Naive B cell (primary cell): ENCODE results near the gene CEP89. TPM values are rescaled to one million over a fixed set of nuclear protein-coding genes. Genes with fewer than 3 reads are reported as not detected.
"Not testable (repeated sequence)": the region's sequence is repeated elsewhere in the genome, so short reads cannot be mapped to it uniquely, and the experiment has no call there.

Experiments used
- ATAC-seq, 2 donors: fragments of 150-1000 bp; cut with Tn5 transposase; 2 replicates each; pipeline ENCODE4 v1.10.0; 2021; ENCODE audit warnings: low read depth in 2 of 2, mild to moderate bottlenecking in 2 of 2, moderate library complexity in 2 of 2
- DNase-seq: peaks from one replicate; pipeline ENCODE4 v3.0.0; 2022
- H3K27ac Mint-ChIP-seq, 6 donors: one replicate each; pipeline ENCODE4 v1.8.0; 2020 to 2022; ENCODE audit warnings: mild to moderate bottlenecking in 6 of 6, mixed read lengths in 6 of 6, moderate library complexity in 5 of 6, inconsistent platforms in 2 of 6
- H3K27me3 Mint-ChIP-seq, 3 donors: one replicate each; pipeline ENCODE4 v1.8.0; 2021 to 2022; ENCODE audit warnings: mixed read lengths in 3 of 3, mild to moderate bottlenecking in 1 of 3
- H3K36me3 Mint-ChIP-seq, 2 donors: one replicate each; pipeline ENCODE4 v1.8.0; 2020 to 2022; ENCODE audit warnings: mixed read lengths in 2 of 2, inconsistent platforms in 1 of 2, mild to moderate bottlenecking in 1 of 2
- H3K4me1 Mint-ChIP-seq, 3 donors: one replicate each; pipeline ENCODE4 v1.8.0; 2020 to 2022; ENCODE audit warnings: mixed read lengths in 3 of 3, inconsistent platforms in 1 of 3, mild to moderate bottlenecking in 1 of 3, moderate library complexity in 1 of 3
- H3K4me3 Mint-ChIP-seq, 8 donors: one replicate each; pipeline ENCODE4 v1.8.0; 2020 to 2022; ENCODE audit warnings: mild to moderate bottlenecking in 8 of 8, mixed read lengths in 8 of 8, moderate library complexity in 8 of 8, inconsistent platforms in 2 of 8
- H3K9me3 Mint-ChIP-seq, 7 donors: one replicate each; pipeline ENCODE4 v1.8.0; 2020 to 2022; ENCODE audit warnings: mixed read lengths in 7 of 7, mild to moderate bottlenecking in 5 of 7, inconsistent platforms in 2 of 7, moderate library complexity in 1 of 7
- polyA plus RNA-seq, 6 donors: library from polyadenylated mRNA; unstranded; fragments of 300-500 nt; fragmentation: Illumina TruSeq; gene quantifications; one replicate each; pipeline ENCODE4 v1.2.3, GENCODE V29; 2021; ENCODE audit warnings: low read depth in 6 of 6

The CEP89 gene
- 10 to 100 TPM; 12.1 to 18.3 (median 14.0) TPM for polyA plus RNA-seq

DNA sequence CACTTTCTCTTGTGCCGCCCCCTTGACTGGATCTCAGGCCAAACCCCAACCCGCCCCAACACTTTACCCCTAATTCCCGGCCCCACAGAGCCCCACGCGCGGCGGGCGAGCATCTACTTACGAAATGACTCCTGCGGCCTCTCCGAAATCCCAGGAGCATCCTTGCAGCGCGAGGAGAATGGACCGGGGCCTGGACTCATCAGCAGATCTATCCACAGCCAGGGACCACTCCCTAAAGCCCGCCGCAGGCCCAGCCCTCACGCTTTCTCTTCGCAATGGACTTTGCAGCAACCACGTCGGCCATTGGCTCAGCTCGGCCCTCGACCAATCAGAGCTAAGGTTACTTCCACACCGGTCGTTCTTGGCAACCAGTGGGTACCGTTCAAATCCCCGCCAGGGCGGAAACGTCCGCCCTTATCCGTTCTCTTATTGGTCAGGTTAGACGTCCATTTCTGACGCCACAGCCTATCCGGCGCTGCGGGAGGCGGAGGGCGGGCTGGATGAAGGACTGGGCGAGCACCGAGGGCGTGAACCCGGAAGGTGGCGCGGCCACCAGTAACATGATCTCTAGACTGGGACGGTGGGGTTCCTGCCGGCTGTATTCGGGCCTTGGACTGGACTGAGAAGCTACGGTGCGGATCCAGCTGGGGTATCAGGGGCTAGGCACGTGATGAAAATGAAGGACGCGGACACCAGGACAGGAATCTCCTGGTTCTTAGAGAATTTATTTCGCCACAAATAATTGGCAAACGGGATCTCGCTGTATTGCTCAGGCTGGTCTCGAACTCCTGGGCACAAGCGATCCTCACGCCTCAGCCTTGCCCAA is at the start of gene CEP89, which contains the start of gene FAAP24:
Gene CEP89, minus strand, starts transcription at position 244 of the 826 bp plus-strand sequence. Its CDS starts 84 bp downstream, at position 160.
Gene FAAP24, plus strand, starts transcription at position 528 of the 826 bp plus-strand sequence. CDS start 955 bp downstream, outside the sequence.
- Mint-ChIP-seq H3K4me3 (peak within 1 kb of the TSS; percentile 92 to 100 (median 99)), H3K9me3 (no peaks in the 10 kb centered on the region), H3K4me1 (peaks cover 17 to 34% (median 29%) of the 10 kb centered on the region in 3 donors), H3K27ac (peak within 1 kb of the TSS; percentile 95 to 98 (median 96)), H3K27me3 (no peaks in the 10 kb centered on the region), H3K36me3 (no peaks in the 10 kb centered on the region)
- ATAC-seq (peak; percentile 96 to 97), DNase-seq (peak; percentile 99)

DNA sequence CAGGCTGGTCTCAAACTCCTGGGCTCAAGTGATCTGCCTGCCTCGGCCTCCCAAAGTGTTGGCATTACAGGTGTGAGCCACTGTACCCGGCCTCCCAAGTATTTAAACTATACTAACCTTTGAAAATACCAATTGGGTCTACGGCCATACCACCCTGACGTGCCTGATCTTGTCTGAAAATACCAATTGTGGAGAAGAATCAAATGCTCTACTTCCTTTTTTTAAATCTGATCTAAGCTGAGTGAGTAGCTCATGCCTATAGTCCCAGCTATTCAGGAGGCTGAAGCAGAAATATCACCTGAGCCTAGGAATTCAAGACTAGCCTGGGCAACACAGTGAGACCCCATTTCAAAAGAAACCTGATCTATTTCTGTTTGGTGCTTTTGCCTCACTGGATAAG is 39.1 kb upstream of the CEP89 start:
- not testable (repeated sequence) for H3K4me3 Mint-ChIP-seq, DNase-seq, H3K27ac Mint-ChIP-seq, H3K27me3 Mint-ChIP-seq, ATAC-seq, H3K4me1 Mint-ChIP-seq, H3K9me3 Mint-ChIP-seq
- peaks cover 0 to 10% of the 10 kb centered on the region in 2 donors for H3K36me3 Mint-ChIP-seq

DNA sequence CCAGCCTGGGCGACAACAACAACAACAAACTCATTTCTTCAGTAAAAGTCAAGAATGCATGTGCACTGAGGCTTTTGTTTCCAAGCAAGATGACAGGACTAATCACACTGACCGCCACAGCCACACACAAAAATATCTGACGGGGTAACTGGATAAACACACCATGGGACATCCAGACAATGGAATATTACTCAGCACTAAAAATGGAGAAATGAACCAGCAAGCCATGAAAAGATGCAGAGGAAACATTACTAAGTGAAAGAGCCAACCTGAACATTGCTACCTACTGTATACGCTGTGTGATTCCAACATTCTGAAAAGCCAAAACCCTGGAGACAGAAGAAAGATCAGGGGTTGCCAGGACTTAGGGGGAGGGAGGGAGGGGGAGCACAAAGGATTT is 37.0 kb upstream of the CEP89 start:
- Mint-ChIP-seq H3K27me3 (peaks cover 0 to 6% (median 0%) of the 10 kb centered on the region in 3 donors), H3K27ac (no peak overlapping the region), H3K9me3 (peaks cover 0 to 3% (median 0%) of the 10 kb centered on the region in 7 donors), H3K4me1 (no peaks in the 10 kb centered on the region), H3K36me3 (peaks cover 10 to 14% of the 10 kb centered on the region in 2 donors), H3K4me3 (no peak overlapping the region)
- no peak for DNase-seq
- ATAC-seq, result no peak

DNA sequence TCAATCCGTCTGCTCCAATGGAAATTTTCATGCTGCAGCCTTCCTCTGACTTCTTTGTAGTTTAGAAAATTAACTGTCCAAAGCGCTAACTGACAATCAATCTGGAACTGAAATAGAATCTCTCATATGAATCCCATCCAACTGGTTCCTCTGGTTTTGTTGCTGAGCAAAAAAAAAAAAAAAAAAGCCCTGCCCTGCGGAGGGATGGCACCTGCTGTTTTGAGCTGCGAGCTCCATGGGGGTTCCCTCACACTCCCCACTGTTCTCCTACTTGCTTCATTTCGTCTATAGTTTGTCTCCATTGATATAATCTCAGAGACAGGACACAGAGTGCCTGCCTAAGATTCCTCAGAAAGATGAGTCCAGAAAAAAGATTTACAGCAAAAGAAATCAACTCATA is 33.7 kb upstream of the CEP89 start:
- ATAC-seq (no peak), DNase-seq (no peak)
- no peak overlapping the region for H3K4me3 Mint-ChIP-seq
- peaks cover 7 to 10% of the 10 kb centered on the region in 2 donors for H3K36me3 Mint-ChIP-seq
- no peaks in the 10 kb centered on the region for H3K27me3 Mint-ChIP-seq
- peak overlapping the region in 1 of 6 donors; percentile 56 for H3K27ac Mint-ChIP-seq
- H3K4me1 Mint-ChIP-seq, result peaks cover 0 to 4% (median 3%) of the 10 kb centered on the region in 3 donors
- H3K9me3 Mint-ChIP-seq, result peaks cover 0 to 3% (median 0%) of the 10 kb centered on the region in 7 donors

DNA sequence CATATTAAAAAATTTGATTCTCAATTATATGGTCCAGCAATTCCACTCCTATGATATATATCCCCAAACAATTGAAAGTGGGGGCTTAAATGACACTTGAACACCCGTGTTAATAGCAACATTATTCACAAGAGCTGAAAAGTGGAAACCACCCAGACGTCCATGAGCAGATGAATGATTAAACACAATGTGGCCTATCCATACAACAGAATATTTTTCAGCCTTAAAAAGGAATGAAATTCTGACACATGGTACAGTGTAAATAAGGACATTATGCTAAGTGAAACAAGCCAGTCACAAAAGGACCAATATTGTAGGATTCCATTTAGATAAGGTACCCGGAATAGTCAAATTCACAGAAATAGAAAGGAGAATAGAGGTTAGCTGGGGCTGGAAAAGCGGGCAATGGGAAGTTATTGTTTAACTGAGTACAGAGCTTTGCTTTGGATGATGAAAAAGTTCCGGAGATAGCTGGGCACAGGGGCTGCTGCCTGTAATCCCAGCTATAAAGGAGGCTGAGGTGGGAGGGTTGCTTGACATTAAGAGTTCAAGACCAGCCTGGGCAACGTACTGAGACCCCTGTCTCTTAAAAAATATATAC is 31.8 kb upstream of the CEP89 start:
- H3K27ac Mint-ChIP-seq, H3K4me3 Mint-ChIP-seq, H3K36me3 Mint-ChIP-seq, H3K9me3 Mint-ChIP-seq, H3K27me3 Mint-ChIP-seq, H3K4me1 Mint-ChIP-seq, DNase-seq, ATAC-seq: not testable (repeated sequence)

DNA sequence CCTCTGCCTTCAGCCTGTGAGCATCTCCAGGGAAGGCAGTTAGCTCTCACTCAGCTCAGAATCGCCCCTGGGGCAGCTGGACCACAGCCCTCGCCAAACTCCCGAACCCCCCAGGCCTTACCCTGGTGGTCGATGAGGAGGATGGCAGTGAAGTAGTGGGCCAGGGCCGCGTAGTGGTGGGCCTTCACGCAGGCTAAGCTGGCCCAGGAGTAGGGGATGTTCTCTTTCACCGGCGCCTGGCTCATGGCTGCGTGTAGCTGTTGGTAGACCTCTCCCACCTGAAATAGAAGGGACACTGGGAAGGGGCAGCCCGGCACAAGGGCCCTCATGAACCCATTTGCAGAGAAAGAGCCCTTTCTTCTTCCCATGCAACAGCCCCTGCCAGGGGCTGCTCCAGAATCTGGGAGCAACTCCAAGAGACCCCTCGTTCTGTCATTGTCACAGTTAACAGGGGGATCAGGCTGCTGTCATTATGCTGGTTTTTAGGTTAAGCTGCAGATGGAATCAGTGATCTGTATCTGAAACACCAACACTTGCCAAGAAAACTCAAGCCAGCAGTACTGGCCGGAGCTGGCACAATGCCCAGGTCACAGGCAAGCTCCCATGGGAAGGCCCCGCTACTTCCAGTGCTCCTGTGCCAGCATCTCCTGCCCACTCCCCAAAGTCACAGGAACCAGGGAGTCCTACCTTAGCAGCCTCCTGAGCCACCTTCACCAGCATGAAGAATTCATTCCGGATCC is 30.5 kb upstream of the CEP89 start:
- H3K4me1 Mint-ChIP-seq, ATAC-seq, H3K4me3 Mint-ChIP-seq, DNase-seq, H3K27me3 Mint-ChIP-seq, H3K9me3 Mint-ChIP-seq: not testable (repeated sequence)
- Mint-ChIP-seq H3K27ac (peak overlapping the region in 1 of 6 donors; percentile 7), H3K36me3 (peaks cover 16 to 18% of the 10 kb centered on the region in 2 donors)

DNA sequence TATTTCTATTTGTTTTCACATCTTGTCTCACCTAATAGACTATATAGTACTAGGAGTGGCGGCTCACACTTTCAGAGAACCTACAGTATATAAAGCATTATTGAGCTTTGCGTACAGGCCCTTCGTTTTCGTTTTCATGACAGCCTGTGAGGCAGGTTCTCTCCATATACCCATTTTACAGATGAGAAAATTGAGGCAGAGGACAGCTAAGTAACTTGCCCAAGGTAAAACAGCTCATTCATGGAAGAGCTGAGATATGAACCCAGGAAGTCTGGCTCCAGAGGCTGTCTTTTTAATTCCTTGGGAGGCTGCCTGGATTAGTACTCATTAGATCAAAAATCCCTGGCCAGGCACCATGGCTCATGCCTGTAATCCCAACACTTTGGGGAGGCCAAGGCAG is 29.2 kb upstream of the CEP89 start:
- Mint-ChIP-seq H3K27me3 (peaks cover 0 to 8% (median 0%) of the 10 kb centered on the region in 3 donors), H3K36me3 (peaks cover 16 to 18% of the 10 kb centered on the region in 2 donors), H3K27ac (no peak overlapping the region), H3K4me1 (peaks cover 0 to 5% (median 3%) of the 10 kb centered on the region in 3 donors), H3K4me3 (no peak overlapping the region), H3K9me3 (no peaks in the 10 kb centered on the region)
- DNase-seq, result no peak
- ATAC-seq, result no peak

DNA sequence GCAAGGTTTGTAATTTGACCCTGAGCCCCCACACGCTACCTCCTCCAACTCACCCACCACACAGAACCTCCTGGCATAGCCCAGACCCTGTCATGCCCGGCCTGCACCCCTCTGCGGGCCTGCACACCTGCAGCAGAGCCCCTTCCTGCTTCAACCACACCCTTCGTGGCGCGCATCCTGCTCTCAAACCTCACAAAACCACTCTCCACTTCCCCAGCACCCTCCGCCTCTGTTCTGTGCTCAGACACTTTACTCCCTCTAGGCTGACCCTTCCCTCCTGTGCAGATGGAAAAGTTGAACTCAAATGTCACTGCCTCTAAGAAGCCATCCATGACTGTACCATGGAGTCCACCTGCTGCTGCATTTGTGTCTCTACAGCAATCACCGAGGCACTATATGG is 28.8 kb upstream of the CEP89 start:
- Mint-ChIP-seq H3K9me3 (no peaks in the 10 kb centered on the region), H3K27ac (peak overlapping the region in 2 of 6 donors; percentile 19 to 29), H3K36me3 (peaks cover 14 to 15% of the 10 kb centered on the region in 2 donors), H3K27me3 (peaks cover 0 to 8% (median 0%) of the 10 kb centered on the region in 3 donors), H3K4me1 (peaks cover 0 to 5% (median 3%) of the 10 kb centered on the region in 3 donors), H3K4me3 (no peak overlapping the region)
- no peak for DNase-seq
- ATAC-seq, result no peak

DNA sequence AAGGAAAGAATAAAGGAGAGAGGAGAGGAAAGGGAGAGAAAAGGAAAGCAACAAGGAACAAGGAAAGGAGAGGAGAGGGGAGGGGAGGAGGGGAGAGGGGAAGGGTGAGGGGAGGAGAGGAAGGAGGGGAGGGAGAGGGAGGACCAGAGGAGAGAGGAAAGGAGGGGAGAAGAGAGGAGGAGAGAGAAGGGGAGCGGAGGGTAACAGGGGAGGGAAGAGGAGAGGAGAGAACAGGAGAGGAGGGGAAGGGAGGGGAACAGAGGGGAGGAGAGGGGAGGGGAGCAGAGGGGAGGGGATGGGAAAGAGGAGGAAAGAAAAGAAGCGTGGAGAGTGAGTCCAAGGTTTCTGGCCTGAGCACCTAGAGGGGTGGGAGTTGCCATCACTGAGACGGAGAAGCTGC is 27.0 kb upstream of the CEP89 start:
- H3K4me1 Mint-ChIP-seq, result peaks cover 0 to 5% (median 3%) of the 10 kb centered on the region in 3 donors
- H3K36me3 Mint-ChIP-seq, result peaks cover 8 to 12% of the 10 kb centered on the region in 2 donors
- ATAC-seq (no peak), DNase-seq (no peak)
- H3K4me3 Mint-ChIP-seq, result no peak overlapping the region
- peaks cover 0 to 8% (median 0%) of the 10 kb centered on the region in 3 donors for H3K27me3 Mint-ChIP-seq
- no peaks in the 10 kb centered on the region for H3K9me3 Mint-ChIP-seq
- H3K27ac Mint-ChIP-seq, result peak overlapping the region in 1 of 6 donors; percentile 14

DNA sequence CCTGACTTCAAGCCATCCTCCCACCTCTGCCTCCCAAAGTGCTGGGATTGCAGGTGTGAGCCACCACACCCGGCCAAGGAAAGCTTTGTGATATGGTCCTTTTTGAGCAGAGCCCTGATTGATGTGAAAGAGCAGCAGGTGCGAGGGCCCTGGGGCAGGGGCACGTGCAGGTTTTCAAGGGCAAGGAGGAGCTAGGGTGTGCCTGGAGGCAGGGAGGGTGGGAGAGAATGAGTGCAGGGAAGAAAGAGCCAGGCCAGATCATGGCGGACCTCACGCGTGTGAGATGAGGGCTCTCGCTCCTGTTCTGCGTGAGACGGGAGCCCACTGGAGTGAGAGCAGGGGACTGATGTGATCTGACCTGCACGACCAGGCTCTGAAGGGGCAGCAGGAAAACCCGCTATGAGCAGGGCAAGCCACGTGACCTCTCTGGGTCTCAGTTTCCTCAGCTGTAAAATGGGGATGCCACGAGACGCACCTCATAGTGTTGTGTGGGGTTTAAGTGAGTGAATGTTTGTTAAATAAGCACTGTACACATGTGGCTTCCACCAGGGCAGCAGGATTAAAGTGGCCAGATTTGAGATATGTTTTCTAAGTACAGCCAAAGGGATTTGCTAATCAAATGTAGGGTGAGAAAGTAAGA is 26.1 kb upstream of the CEP89 start:
- DNase-seq (no peak), ATAC-seq (no peak)
- Mint-ChIP-seq H3K27me3 (peaks cover 0 to 8% (median 0%) of the 10 kb centered on the region in 3 donors), H3K4me1 (peaks cover 0 to 5% (median 3%) of the 10 kb centered on the region in 3 donors), H3K4me3 (peak overlapping the region in 1 of 8 donors; percentile 70), H3K27ac (no peak overlapping the region), H3K9me3 (no peaks in the 10 kb centered on the region), H3K36me3 (peaks cover 8 to 12% of the 10 kb centered on the region in 2 donors)

DNA sequence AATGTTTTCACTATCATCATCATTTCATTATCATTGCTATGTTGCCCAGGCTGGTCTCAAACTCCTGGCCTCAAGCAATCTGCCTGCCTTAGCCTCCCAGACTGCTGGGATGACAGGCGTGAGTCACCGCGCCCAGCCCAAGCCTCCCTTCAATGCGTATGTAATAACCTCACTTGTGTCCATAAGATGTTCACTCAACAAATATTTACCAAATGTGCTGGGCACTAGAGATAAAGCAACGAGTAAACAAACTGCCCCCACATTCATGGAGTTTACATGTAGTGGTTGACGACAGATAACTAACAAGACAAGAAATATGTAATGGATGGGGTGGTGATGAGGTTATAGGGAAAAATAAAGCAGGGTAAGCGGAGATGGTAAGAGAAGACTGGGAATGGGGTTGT is 25.3 kb upstream of the CEP89 start:
- Mint-ChIP-seq H3K36me3 (peaks cover 8 to 12% of the 10 kb centered on the region in 2 donors), H3K4me3 (peak overlapping the region in 1 of 8 donors; percentile 66)
- DNase-seq, H3K9me3 Mint-ChIP-seq, H3K27ac Mint-ChIP-seq, H3K4me1 Mint-ChIP-seq, ATAC-seq, H3K27me3 Mint-ChIP-seq: not testable (repeated sequence)

DNA sequence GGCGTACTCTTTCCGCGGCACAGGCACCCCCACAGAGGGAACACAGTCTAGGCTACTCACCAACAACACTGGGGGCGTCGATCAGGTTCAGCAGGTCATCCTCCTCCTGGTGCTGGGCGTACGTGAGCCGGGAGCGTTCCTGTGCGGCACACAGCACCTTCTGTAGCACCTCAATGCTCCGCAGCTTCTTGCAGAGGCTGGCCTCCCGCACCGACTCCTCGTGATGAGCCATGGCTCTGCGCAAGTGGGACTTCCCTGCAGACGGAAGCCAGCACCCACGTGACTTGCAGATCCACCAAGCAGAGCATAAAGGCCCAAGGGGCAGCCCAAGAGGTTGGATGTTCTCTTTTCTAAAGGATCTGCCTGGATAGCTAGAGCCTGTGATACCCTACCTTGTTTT is 24.2 kb upstream of the CEP89 start:
- DNase-seq, H3K4me1 Mint-ChIP-seq, H3K27ac Mint-ChIP-seq, H3K9me3 Mint-ChIP-seq, ATAC-seq, H3K27me3 Mint-ChIP-seq, H3K4me3 Mint-ChIP-seq: not testable (repeated sequence)
- peaks cover 8 to 12% of the 10 kb centered on the region in 2 donors for H3K36me3 Mint-ChIP-seq

DNA sequence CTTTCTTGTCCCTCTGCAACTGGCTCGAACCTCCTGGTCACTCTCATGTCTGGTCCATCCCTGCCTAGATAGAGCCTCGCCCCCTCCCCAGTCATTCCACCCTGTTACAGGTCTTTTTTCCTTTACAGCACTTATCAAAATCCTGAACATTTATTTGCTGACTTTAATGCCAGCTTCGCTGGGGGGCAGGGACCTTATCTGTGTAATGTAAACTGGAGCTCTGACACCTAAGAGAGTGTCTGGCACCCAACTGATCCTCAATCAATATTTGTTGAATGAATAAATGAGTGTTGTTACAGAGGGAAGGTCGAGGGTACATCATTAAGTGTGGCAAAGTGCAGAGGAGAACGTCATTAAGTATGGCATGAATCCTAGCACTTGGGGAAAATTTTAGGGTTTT is 17.0 kb upstream of the CEP89 start:
- H3K27ac Mint-ChIP-seq, result no peak overlapping the region
- H3K4me3 Mint-ChIP-seq, result no peak overlapping the region
- H3K9me3 Mint-ChIP-seq, result no peaks in the 10 kb centered on the region
- DNase-seq (no peak), ATAC-seq (no peak)
- H3K4me1 Mint-ChIP-seq, result peaks cover 0 to 3% (median 0%) of the 10 kb centered on the region in 3 donors
- peaks cover 12 to 17% of the 10 kb centered on the region in 2 donors for H3K36me3 Mint-ChIP-seq
- no peaks in the 10 kb centered on the region for H3K27me3 Mint-ChIP-seq
